Esophagus mucosa (tissue), 1 donor: ENCODE results near the gene QARS1. TPM values are rescaled to one million over a fixed set of nuclear protein-coding genes. Genes with fewer than 3 reads are reported as not detected.

Source experiments
- total RNA-seq: library from RNA; stranded (reverse); gene quantifications from one replicate; pipeline ENCODE4 v1.2.4, GENCODE V29; 2023
- donor health status: DM: yes; HTN: yes; CAD: no.

The QARS1 gene
- total RNA-seq, 1 donor from 2014 or later, result 252 TPM

Other genes with a start within 250 kb of the QARS1 start
- gene SLC25A20, start 205.9 kb downstream of the QARS1 start, total RNA-seq, result 4.7 TPM
- 48.6 TPM for gene ARIH2, start 185.9 kb downstream of the QARS1 start, total RNA-seq
- gene P4HTM, start 114.5 kb downstream of the QARS1 start, total RNA-seq, result 8.4 TPM
- gene WDR6, start 97.4 kb downstream of the QARS1 start, total RNA-seq, result 36.3 TPM
- gene DALRD3, start 86.2 kb downstream of the QARS1 start, total RNA-seq, result 33.1 TPM
- 44.0 TPM for gene NDUFAF3, start 82.6 kb downstream of the QARS1 start, total RNA-seq
- 270 TPM for gene IMPDH2, start 75.4 kb downstream of the QARS1 start, total RNA-seq
- 62.4 TPM for gene QRICH1, start 10.7 kb downstream of the QARS1 start, total RNA-seq
- gene USP19, start 16.1 kb upstream of the QARS1 start, total RNA-seq, result 36.2 TPM
- gene LAMB2, start 28.3 kb upstream of the QARS1 start, total RNA-seq, result 69.7 TPM
- 15.7 TPM for gene CCDC71, start 61.6 kb upstream of the QARS1 start, total RNA-seq
- gene KLHDC8B, start 66.8 kb upstream of the QARS1 start, total RNA-seq, result 39.6 TPM
- 4.5 TPM for gene C3orf62, start 172.5 kb upstream of the QARS1 start, total RNA-seq
- gene USP4, start 235.3 kb upstream of the QARS1 start, total RNA-seq, result 38.7 TPM